Body of pancreas (tissue), 4 donors: ENCODE results near the gene LYPD3. TPM values are rescaled to one million over a fixed set of nuclear protein-coding genes. Genes with fewer than 3 reads are reported as not detected.

ENCODE experiments used
- ATAC-seq: fragments of 150-250 bp; one replicate; pipeline ENCODE4 v1.9.1; 2016
- DNase-seq, 4 donors: peaks; one replicate each; pipeline ENCODE4 v3.0.0-alpha.2; 2019
- H3K27ac ChIP-seq, 4 donors: fragments of 200-600 bp; sonication (generic); 1 replicate in 3 of 4; 2 replicates in 1 of 4; pipeline versions ENCODE4 v1.5.1 to v1.6.1; 2016 to 2019; ENCODE audit warnings: mild to moderate bottlenecking in 1 of 4, mixed read lengths in 1 of 4, moderate library complexity in 1 of 4
- H3K27me3 ChIP-seq, 2 donors: fragments of 200-600 bp; sonication (generic); one replicate each; pipeline ENCODE4 v1.6.0; 2016; ENCODE audit warnings: mild to moderate bottlenecking in 1 of 2
- H3K36me3 ChIP-seq, 2 donors: fragments of 200-600 bp; sonication (generic); replicated peaks in 1 of 2; 2 replicates each; pipeline ENCODE4 v1.5.1; 2016; ENCODE audit warnings: low read depth in 2 of 2; ENCODE audit not compliant: insufficient read depth in 1 of 2
- H3K4me1 ChIP-seq: fragments of 200-600 bp; sonication (generic); one replicate; pipeline ENCODE4 v1.6.0; 2016
- H3K4me3 ChIP-seq, 2 donors: fragments of 200-600 bp; sonication (generic); 1 replicate in 1 of 2; 2 replicates in 1 of 2; pipeline ENCODE4 v1.5.1; 2016 to 2019
- H3K9me3 ChIP-seq, 3 donors: fragments of 200-600 bp; sonication (generic); 1 replicate in 2 of 3; 2 replicates in 1 of 3; pipeline ENCODE4 v1.5.1; 2016
- POLR2A ChIP-seq, 3 donors: fragments of 450-650 bp; IDR thresholded peaks; one replicate each; pipeline ENCODE4 v1.6.1; 2016; ENCODE audit warnings: antibody characterized with exemption in 3 of 3, mild to moderate bottlenecking in 2 of 3
- WGBS, 2 donors: methylation state at CpG; one replicate each; pipeline ENCODE4 v1.1.5; 2017; 5-methylcytosine and 5-hydroxymethylcytosine counted together
- intact Hi-C: fragments of 100-400 bp; cut with DNase I; formaldehyde crosslinking; loops from one replicate; pipeline ENCODE4 v1.15.1; 2023
- total RNA-seq, 2 donors: library from RNA; depleted of rRNA; stranded (reverse); fragments of >200 nt; gene quantifications; one replicate each; pipeline ENCODE4 v1.1.0, GENCODE V29; 2016
- TF ChIP-seq, protein P1 (sequence below), 7 experiments: fragments of 450-650 bp in 4 of 7; fragments of 200-600 bp in 3 of 7; sonication (generic) in 3 of 7; IDR thresholded peaks; one replicate each; pipeline ENCODE4 v1.5.1; 2016 to 2019; ENCODE audit warnings: antibody characterized with exemption in 7 of 7

LYPD3 gene
- total RNA-seq, 2 donors from 2014 or later, result 0.26 TPM; not detected in 1

DNA sequence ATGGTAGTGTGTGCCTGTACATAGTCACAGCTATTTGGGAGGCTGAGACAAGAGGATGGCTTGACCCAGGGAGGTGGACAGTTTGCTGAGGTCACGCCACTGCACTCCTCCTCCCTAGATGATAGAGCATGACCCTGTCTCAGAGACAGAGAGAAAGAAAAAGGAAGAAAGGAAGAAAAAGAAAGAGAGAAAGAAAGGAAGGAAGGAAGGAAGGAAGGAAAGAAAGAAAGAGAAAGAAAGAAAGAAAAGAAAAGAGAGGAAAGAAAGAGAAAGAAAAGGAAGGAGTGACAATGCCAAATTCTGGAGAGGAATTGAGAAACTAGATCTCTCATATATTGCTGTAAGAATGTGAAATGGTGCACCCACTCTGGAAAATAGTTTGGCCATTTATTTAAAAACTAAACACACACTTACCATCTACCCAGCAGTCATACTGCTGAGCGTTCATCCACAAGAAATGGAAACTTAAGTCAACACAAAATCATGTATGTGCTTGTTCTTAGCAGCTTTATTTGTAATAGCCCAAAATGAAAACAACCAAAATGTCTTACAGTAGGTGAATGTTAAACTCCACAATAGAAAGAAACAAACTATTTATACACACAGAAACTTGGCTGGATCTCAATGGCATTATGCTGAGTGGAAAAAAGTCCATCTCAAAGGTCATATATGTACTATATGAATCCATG is 43.3 kb downstream of the LYPD3 start:
- H3K27me3 ChIP-seq, result no peaks in the 10 kb centered on the region
- 84 to 95% methylated on average over 2 of the region's 2 CpGs for WGBS, 2 donors
- intact Hi-C loops, result no loop called here
- TF ChIP-seq, protein P1, sequence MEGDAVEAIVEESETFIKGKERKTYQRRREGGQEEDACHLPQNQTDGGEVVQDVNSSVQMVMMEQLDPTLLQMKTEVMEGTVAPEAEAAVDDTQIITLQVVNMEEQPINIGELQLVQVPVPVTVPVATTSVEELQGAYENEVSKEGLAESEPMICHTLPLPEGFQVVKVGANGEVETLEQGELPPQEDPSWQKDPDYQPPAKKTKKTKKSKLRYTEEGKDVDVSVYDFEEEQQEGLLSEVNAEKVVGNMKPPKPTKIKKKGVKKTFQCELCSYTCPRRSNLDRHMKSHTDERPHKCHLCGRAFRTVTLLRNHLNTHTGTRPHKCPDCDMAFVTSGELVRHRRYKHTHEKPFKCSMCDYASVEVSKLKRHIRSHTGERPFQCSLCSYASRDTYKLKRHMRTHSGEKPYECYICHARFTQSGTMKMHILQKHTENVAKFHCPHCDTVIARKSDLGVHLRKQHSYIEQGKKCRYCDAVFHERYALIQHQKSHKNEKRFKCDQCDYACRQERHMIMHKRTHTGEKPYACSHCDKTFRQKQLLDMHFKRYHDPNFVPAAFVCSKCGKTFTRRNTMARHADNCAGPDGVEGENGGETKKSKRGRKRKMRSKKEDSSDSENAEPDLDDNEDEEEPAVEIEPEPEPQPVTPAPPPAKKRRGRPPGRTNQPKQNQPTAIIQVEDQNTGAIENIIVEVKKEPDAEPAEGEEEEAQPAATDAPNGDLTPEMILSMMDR (IDR thresholded peaks at IDR 0.05), result no peak
- H3K36me3 ChIP-seq, result no peaks in the 10 kb centered on the region
- no peaks in the 10 kb centered on the region for H3K9me3 ChIP-seq
- H3K4me1 ChIP-seq, result peaks cover 15% of the 10 kb centered on the region
- no peak overlapping the region for H3K27ac ChIP-seq
- no peak for DNase-seq
- no peak for ATAC-seq
- no peak overlapping the region for H3K4me3 ChIP-seq

DNA sequence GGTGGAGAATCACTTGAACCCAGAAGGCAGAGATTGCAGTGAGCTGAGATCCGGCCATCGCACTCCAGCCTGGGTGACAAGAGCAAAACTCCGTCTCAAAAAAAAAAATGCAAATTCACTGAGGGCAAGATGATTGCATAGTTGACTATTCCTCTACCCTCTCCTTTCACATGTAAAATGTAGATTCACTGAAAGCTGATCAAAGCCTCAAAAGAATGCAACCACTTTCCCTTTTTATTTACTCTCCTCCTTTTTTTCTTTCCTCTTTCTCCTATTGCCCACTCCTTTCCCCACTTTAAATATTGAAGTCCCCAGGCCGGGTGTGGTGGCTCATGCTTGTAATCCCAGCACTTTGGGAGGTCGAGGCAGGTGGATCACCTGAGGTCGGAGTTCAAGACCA is 44.5 kb downstream of the LYPD3 start:
- H3K36me3 ChIP-seq, result no peaks in the 10 kb centered on the region
- no peak for DNase-seq
- 74 to 79% methylated on average over 6 of the region's 6 CpGs for WGBS, 2 donors
- no peaks in the 10 kb centered on the region for H3K27me3 ChIP-seq
- peaks cover 4% of the 10 kb centered on the region for H3K4me1 ChIP-seq
- H3K27ac ChIP-seq, result no peak overlapping the region
- ATAC-seq, result no peak
- TF ChIP-seq, protein P1 (IDR thresholded peaks at IDR 0.05), result no peak
- TF ChIP-seq POLR2A (IDR thresholded peaks at IDR 0.05), result no peak
- intact Hi-C loops, result no loop called here
- no peak overlapping the region for H3K4me3 ChIP-seq
- no peaks in the 10 kb centered on the region for H3K9me3 ChIP-seq

DNA sequence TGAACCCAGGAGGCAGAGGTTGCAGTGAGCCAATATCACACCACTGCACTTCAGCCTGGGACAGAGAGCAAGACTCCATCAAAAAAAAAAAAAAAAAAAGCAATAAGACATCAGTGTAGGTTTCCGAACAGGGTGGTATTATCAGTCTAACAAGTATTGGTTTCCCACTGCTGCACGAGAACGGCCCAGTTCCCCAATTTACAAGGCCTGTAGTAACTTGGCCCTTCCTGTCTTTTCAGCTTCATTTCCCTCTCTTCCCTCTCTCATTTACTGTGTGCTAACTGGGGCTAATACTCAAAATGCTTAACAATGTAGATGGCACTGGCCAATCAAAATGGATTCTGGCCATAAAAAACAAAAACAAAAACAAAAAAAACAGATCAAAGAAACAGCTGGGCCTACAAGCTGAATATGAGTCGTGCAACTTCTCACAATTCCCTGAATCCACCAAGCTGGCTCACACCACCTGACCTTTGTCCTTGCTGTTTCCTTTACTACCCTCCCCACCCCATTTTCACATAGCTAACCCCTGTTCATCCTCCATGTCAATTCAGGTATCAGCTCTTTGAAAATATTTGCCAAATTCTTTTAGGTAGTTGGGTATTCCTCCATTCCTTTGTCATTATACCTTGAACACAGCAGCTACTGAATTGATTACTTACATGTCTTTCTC is 48.3 kb downstream of the LYPD3 start:
- no peaks in the 10 kb centered on the region for H3K27me3 ChIP-seq
- H3K4me3 ChIP-seq, result no peak overlapping the region
- no peak for ATAC-seq
- no peak for DNase-seq
- WGBS, 2 donors, result 67 to 72% methylated on average over 4 of the region's 4 CpGs
- TF ChIP-seq, protein P1 (IDR thresholded peaks at IDR 0.05), result no peak
- TF ChIP-seq POLR2A (IDR thresholded peaks at IDR 0.05), result no peak
- no peaks in the 10 kb centered on the region for H3K9me3 ChIP-seq
- H3K27ac ChIP-seq, result no peak overlapping the region
- H3K36me3 ChIP-seq, result no peaks in the 10 kb centered on the region
- intact Hi-C loops, result no loop called here
- H3K4me1 ChIP-seq, result no peaks in the 10 kb centered on the region

DNA sequence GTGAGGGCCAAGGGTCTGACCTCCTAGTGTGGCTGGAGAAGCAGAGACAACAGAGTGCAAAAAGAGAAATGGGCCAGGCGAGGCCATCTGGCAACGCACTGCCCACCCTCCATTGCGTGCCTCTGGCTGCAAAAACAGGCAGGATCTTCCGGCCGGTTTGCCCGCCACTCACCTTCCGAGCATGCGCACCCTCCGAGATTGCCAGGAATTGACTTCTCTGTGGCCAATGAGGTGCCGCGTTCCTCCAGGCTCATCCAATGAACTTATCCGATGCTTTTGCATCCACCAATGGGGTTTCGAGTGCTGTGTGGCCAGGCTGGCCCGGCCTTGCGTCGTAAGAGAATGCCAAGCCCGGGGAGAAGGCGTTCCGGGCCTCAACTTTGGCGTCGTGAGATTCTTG is 50.9 kb downstream of the LYPD3 start, which contains the start of gene TEX101:
TSS of gene TEX101 (plus strand) at position 337 of the 400 bp plus-strand sequence. CDS start 1,030 bp downstream, outside the sequence.
- H3K27me3 ChIP-seq, result no peaks in the 10 kb centered on the region
- WGBS, 2 donors, result 93 to 94% methylated on average over 21 of the region's 21 CpGs
- no peak within 1 kb of the TSS for H3K27ac ChIP-seq
- H3K36me3 ChIP-seq, result no peaks in the 10 kb centered on the region
- intact Hi-C loops, result no loop called here
- no peaks in the 10 kb centered on the region for H3K4me1 ChIP-seq
- no peak within 1 kb of the TSS for H3K4me3 ChIP-seq
- H3K9me3 ChIP-seq, result no peaks in the 10 kb centered on the region
- no peak for TF ChIP-seq POLR2A (IDR thresholded peaks at IDR 0.05)
- TF ChIP-seq, protein P1 (IDR thresholded peaks at IDR 0.05), result no peak
- no peak for DNase-seq
- no peak for ATAC-seq
